Glutamatergic neuron (in vitro differentiated cells): ENCODE data around the gene GNAQ. TPM values are rescaled to one million over a fixed set of nuclear protein-coding genes. Genes with fewer than 3 reads are reported as not detected.
A peak's percentile ranks its signal among the peaks of the same experiment; 100 is the strongest.

Experiments used
- DNase-seq: peaks from one replicate; pipeline ENCODE4 v3.0.0; 2022
- H3K27ac Mint-ChIP-seq: one replicate; pipeline ENCODE4 v1.8.0; 2020; ENCODE audit warnings: mild to moderate bottlenecking, mixed read lengths, inconsistent platforms; ENCODE audit not compliant: unreplicated experiment
- H3K27me3 Mint-ChIP-seq: one replicate; pipeline ENCODE4 v1.8.0; 2020; ENCODE audit warnings: mild to moderate bottlenecking, moderate library complexity, mixed read lengths, inconsistent platforms; ENCODE audit not compliant: unreplicated experiment
- H3K36me3 Mint-ChIP-seq: one replicate; pipeline ENCODE4 v1.8.0; 2020; ENCODE audit warnings: mild to moderate bottlenecking, mixed read lengths, inconsistent platforms; ENCODE audit not compliant: unreplicated experiment
- H3K4me1 Mint-ChIP-seq: one replicate; pipeline ENCODE4 v1.8.0; 2020; ENCODE audit warnings: mild to moderate bottlenecking, low read depth, mixed read lengths, inconsistent platforms; ENCODE audit not compliant: unreplicated experiment
- H3K4me3 Mint-ChIP-seq: one replicate; pipeline ENCODE4 v1.8.0; 2020; ENCODE audit warnings: mild to moderate bottlenecking, mixed read lengths, inconsistent platforms; ENCODE audit not compliant: unreplicated experiment
- H3K9me3 Mint-ChIP-seq: one replicate; pipeline ENCODE4 v1.8.0; 2020; ENCODE audit warnings: mild to moderate bottlenecking, moderate library complexity, mixed read lengths, inconsistent platforms; ENCODE audit not compliant: unreplicated experiment
- CTCF ChIP-seq: fragments of 200-600 bp; sonication (generic); IDR thresholded peaks from one replicate; pipeline ENCODE4 v1.5.0; 2021; ENCODE audit not compliant: partially characterized antibody, unreplicated experiment
- total RNA-seq: library from RNA; stranded (reverse); fragmentation: NEBNext Ultra II Directional; extraction: Animal tissue kit (Norgen Biotek cat#: 25700); gene quantifications from one replicate; pipeline ENCODE4 v1.2.1, GENCODE V29; 2021; ENCODE audit not compliant: unreplicated experiment

GNAQ gene
- total RNA-seq, 1 donor from 2014 or later, result 72.8 TPM

- H3K9me3 Mint-ChIP-seq, result no peaks in the 10 kb centered on the region
- TF ChIP-seq CTCF, result no peak
Measured at GRCh38 chr9:77807281-77807683, 224.3 kb downstream of the GNAQ start.

GRCh38 chr9:77806741-77807140 lies 224.9 kb downstream of the GNAQ start:
- no peak for TF ChIP-seq CTCF
- Mint-ChIP-seq H3K36me3 (no peaks in the 10 kb centered on the region), H3K27ac (peak overlapping the region; percentile 7)

More at GRCh38 chr9:77807281-77807683, 224.3 kb downstream of the GNAQ start:
- H3K4me3 Mint-ChIP-seq, result no peak overlapping the region
- H3K27me3 Mint-ChIP-seq, result peaks cover 2% of the 10 kb centered on the region
- peaks cover 11% of the 10 kb centered on the region for H3K4me1 Mint-ChIP-seq
- DNase-seq, result no peak
- no peak overlapping the region for H3K27ac Mint-ChIP-seq
- H3K36me3 Mint-ChIP-seq, result no peaks in the 10 kb centered on the region

GRCh38 chr9:77805810-77806209 lies 225.8 kb downstream of the GNAQ start:
- peaks cover 11% of the 10 kb centered on the region for H3K4me1 Mint-ChIP-seq
- no peak for TF ChIP-seq CTCF

More at GRCh38 chr9:77806741-77807140, 224.9 kb downstream of the GNAQ start:
- no peak overlapping the region for H3K4me3 Mint-ChIP-seq
- DNase-seq, result no peak
- no peaks in the 10 kb centered on the region for H3K9me3 Mint-ChIP-seq
- peaks cover 2% of the 10 kb centered on the region for H3K27me3 Mint-ChIP-seq
- H3K4me1 Mint-ChIP-seq, result peaks cover 11% of the 10 kb centered on the region

GRCh38 chr9:77803423-77803822 lies 228.2 kb downstream of the GNAQ start:
- peaks cover 11% of the 10 kb centered on the region for H3K4me1 Mint-ChIP-seq
- H3K36me3 Mint-ChIP-seq, result no peaks in the 10 kb centered on the region
- TF ChIP-seq CTCF, result no peak
- no peak overlapping the region for H3K4me3 Mint-ChIP-seq
- H3K9me3 Mint-ChIP-seq, result no peaks in the 10 kb centered on the region
- no peak for DNase-seq
- peaks cover 2% of the 10 kb centered on the region for H3K27me3 Mint-ChIP-seq
- no peak overlapping the region for H3K27ac Mint-ChIP-seq

More at GRCh38 chr9:77805810-77806209, 225.8 kb downstream of the GNAQ start:
- Mint-ChIP-seq H3K36me3 (no peaks in the 10 kb centered on the region), H3K27me3 (peaks cover 2% of the 10 kb centered on the region), H3K9me3 (no peaks in the 10 kb centered on the region), H3K27ac (no peak overlapping the region), H3K4me3 (no peak overlapping the region)
- no peak for DNase-seq

- Mint-ChIP-seq H3K27me3 (peaks cover 2% of the 10 kb centered on the region), H3K9me3 (no peaks in the 10 kb centered on the region), H3K4me3 (no peak overlapping the region), H3K4me1 (peaks cover 11% of the 10 kb centered on the region), H3K27ac (no peak overlapping the region), H3K36me3 (no peaks in the 10 kb centered on the region)
- TF ChIP-seq CTCF, result no peak
- no peak for DNase-seq
Measured at GRCh38 chr9:77802515-77803293, 228.9 kb downstream of the GNAQ start.
